Measurements from ENCODE around the gene DPYD.
"Not testable (repeated sequence)": the region's sequence is repeated elsewhere in the genome, so short reads cannot be mapped to it uniquely, and the experiment has no call there.

DPYD gene

GRCh38 chr1:97262842-97263241 lies 658.0 kb downstream of the DPYD start:
- no peak for DNase-seq

DNA sequence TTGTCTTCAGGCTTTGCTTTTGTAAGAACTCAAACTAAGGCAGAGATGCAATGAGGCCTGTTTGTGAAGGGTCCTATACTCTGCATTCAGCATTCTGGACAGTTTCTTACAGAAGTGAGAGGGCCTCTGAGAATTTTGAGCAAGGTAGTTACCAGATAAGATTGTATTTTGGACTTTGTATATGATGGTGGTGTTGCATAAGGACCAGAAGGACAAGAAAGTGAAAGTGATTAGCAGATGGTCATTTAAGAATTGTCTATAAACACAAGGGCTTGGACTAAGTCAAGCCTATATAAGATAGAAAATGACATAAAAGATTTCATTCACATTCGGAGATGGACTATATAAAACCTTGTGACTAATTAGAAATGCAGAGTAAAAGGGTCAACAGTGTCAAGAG lies 662.2 kb downstream of the DPYD start:
- no peak for DNase-seq

- no peak for DNase-seq
Measured at GRCh38 chr1:97254731-97255463, 665.9 kb downstream of the DPYD start.

- no peak for DNase-seq
Measured at GRCh38 chr1:97252925-97253324, 667.9 kb downstream of the DPYD start.

- no peak for DNase-seq
Measured at GRCh38 chr1:97252076-97252475, 668.8 kb downstream of the DPYD start.

- no peak for DNase-seq
Measured at GRCh38 chr1:97247196-97247595, 673.6 kb downstream of the DPYD start.

DNA sequence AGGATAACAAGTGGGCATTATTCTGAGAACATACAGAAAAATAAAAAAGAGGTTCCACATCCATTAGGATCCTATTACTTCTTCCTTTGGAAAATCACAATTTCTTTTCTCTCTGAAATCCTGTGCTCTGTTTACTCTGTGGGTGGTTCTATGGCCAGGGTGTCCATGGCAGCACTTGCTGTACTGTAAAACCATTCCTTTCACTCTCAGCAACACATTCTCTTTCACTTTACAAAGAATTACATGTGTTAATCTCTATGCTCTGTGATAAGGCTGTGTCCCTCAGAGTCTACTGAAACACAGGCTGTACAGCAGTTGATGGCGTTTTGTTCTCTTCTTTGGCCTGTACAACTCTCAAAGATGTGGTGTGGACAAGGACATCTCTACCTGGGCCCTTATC lies 675.2 kb downstream of the DPYD start:
- no peak for DNase-seq

GRCh38 chr1:97245026-97245425 lies 675.8 kb downstream of the DPYD start:
- DNase-seq, result no peak

- DNase-seq, result no peak
Measured at GRCh38 chr1:97243973-97244560, 676.8 kb downstream of the DPYD start.

GRCh38 chr1:97238816-97239215 lies 682.0 kb downstream of the DPYD start:
- no peak for DNase-seq

DNA sequence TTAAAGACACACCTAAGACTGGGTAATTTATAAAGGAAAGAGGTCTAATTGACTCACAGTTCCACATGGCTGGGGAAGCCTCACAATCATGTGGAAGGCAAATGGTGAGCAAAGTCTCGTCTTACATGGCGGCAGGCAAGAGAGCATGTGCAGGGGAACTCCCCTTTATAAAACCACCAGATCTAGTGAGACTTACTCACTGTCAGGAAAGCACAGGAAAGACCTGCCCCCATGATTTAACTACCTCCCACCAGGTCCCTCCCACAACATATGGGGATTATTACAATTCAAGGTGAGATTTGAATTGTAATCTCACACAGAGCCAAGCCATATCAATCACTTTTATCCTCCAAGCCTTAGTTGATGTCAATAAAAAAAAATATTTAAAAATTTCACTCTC lies 689.5 kb downstream of the DPYD start:
- DNase-seq, result not testable (repeated sequence)

DNA sequence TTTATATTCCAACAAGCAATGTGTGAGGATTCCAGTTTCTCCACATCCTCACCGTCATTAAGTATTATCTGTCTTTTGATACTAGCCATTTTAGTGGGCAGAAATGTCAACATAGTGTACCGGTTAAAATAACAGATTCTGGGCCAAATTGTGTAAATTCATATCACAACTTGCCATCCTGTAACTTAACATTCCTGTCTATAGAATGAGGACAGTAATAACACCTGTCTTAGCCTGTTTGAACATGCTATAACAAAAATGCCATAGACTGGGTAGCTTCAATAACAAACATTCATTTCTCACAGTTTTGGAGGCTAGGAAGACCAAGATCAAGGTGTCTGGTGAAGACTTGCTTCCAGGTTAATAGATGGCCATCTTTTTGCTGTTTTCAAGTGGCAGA lies 708.2 kb downstream of the DPYD start:
- no peak for DNase-seq

DNA sequence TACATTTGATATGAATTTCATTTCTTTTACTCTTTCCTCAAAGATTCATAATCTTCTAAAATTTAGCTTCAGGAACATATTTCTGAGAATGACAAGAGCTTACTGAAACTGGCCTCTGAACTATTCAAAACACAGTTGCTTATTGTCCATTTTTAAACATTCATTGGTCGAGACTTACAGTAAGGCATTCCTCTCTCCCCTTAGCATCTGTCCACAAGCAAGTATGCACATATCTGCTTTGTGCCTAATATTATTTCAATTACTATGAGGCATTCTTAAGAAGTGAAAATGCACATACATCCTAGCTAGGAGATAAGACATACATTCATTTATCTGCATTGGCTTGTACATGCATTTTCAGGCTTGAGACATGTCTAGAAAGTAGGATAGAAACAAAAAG lies 710.5 kb downstream of the DPYD start:
- no peak for DNase-seq

- DNase-seq, result no peak
Measured at GRCh38 chr1:97209381-97209957, 711.4 kb downstream of the DPYD start.

- no peak for DNase-seq
Measured at GRCh38 chr1:97207868-97208267, 713.0 kb downstream of the DPYD start.

DNA sequence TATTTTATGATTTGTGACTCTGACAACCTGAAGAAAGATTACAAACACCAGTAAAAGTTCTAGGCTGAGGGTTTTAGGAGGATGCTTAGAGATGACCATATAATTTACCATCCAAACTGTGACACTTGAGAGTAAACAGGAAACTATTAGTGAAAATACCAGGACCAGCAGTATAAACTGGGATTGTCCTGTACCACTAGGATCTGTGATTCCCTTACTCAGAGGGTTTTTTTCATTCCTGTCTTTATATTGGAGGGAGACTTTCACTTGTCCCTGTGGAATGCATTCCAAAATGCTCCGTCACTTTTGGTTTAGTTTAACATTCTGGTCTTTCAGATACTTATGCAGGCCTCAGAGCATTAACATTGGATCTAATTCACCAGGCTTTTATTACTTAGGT lies 716.4 kb downstream of the DPYD start:
- no peak for DNase-seq

GRCh38 chr1:97202481-97203380 lies 718.1 kb downstream of the DPYD start:
- DNase-seq, result no peak

GRCh38 chr1:97201641-97202040 lies 719.2 kb downstream of the DPYD start:
- no peak for DNase-seq

GRCh38 chr1:97200595-97200994 lies 720.2 kb downstream of the DPYD start:
- no peak for DNase-seq

- DNase-seq, result no peak
Measured at GRCh38 chr1:97196825-97197516, 723.9 kb downstream of the DPYD start.

GRCh38 chr1:97192872-97193572 lies 727.8 kb downstream of the DPYD start:
- DNase-seq, result no peak

- no peak for DNase-seq
Measured at GRCh38 chr1:97190326-97190725, 730.5 kb downstream of the DPYD start.
